ENCODE results near the gene ARHGAP6.

DNA sequence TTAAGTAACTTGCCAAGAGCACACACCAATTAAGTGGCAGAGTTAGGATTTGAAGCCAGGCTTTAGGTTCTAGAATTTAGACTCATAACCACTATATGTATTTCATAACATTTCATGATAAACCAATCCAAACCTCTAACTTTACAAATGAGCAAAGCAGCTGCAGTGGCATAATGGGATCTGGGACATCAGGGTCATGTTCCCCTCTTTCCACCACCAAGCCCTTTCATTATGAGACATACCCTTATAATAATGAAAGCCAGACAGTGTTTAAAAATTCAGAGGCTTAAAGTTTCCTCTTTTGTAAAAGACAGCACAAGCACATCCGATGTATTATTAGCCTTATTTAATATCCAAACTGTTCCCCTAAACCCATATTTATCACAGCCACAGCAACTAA, 400.8 kb downstream of the ARHGAP6 start:
- TF ChIP-seq, protein P1, sequence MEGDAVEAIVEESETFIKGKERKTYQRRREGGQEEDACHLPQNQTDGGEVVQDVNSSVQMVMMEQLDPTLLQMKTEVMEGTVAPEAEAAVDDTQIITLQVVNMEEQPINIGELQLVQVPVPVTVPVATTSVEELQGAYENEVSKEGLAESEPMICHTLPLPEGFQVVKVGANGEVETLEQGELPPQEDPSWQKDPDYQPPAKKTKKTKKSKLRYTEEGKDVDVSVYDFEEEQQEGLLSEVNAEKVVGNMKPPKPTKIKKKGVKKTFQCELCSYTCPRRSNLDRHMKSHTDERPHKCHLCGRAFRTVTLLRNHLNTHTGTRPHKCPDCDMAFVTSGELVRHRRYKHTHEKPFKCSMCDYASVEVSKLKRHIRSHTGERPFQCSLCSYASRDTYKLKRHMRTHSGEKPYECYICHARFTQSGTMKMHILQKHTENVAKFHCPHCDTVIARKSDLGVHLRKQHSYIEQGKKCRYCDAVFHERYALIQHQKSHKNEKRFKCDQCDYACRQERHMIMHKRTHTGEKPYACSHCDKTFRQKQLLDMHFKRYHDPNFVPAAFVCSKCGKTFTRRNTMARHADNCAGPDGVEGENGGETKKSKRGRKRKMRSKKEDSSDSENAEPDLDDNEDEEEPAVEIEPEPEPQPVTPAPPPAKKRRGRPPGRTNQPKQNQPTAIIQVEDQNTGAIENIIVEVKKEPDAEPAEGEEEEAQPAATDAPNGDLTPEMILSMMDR (IDR thresholded peaks at IDR 0.05; ENCODE audit: extremely low read depth in 1 of 2, insufficient read depth in 1 of 2, low read depth in 1 of 2, low read length in 2 of 2), result no peak
- TF ChIP-seq POLR2A (IDR thresholded peaks at IDR 0.05; ENCODE audit: low read depth, low read length) (no peak), POLR2AphosphoS5 (IDR thresholded peaks at IDR 0.05; ENCODE audit: insufficient read depth, low read depth, low read length) (no peak), FOS (IDR thresholded peaks at IDR 0.05; ENCODE audit: borderline replicate concordance, insufficient read depth, low read length) (no peak), MYC (IDR thresholded peaks at IDR 0.05; ENCODE audit: low read depth, low read length) (no peak), MAX (IDR thresholded peaks at IDR 0.05; ENCODE audit: insufficient read depth, insufficient read length) (no peak), EZH2 (IDR thresholded peaks at IDR 0.05; ENCODE audit: borderline replicate concordance, low read depth, low read length, severe bottlenecking) (no peak), GATA2 (IDR thresholded peaks at IDR 0.05; ENCODE audit: insufficient read depth, insufficient read length, low read depth, low read length) (no peak)
